DMS79 (cell line): Measurements from ENCODE around the gene CCDC149.

Experiments
- DNase-seq: peaks from one replicate; lab custom pipeline; 2025; lab: John Stamatoyannopoulos, UW

CCDC149 gene

GRCh38 chr4:24881508-24882196 lies 31.2 kb downstream of the CCDC149 start:
- DNase-seq: no peak

- DNase-seq: no peak
Observed at GRCh38 chr4:24880186-24880585, 32.7 kb downstream of the CCDC149 start.

GRCh38 chr4:24878636-24879016 lies 34.2 kb downstream of the CCDC149 start:
- no peak for DNase-seq

- DNase-seq: no peak
Observed at GRCh38 chr4:24877868-24878635, 34.8 kb downstream of the CCDC149 start.

GRCh38 chr4:24876431-24876830 lies 36.4 kb downstream of the CCDC149 start:
- DNase-seq: no peak

GRCh38 chr4:24872720-24873119 lies 40.1 kb downstream of the CCDC149 start:
- DNase-seq: no peak

GRCh38 chr4:24871210-24871609 lies 41.6 kb downstream of the CCDC149 start:
- DNase-seq: no peak

- DNase-seq: no peak
Observed at GRCh38 chr4:24867766-24868296, 45.0 kb downstream of the CCDC149 start.

GRCh38 chr4:24867251-24867650 lies 45.6 kb downstream of the CCDC149 start:
- DNase-seq: no peak

- no peak for DNase-seq
Observed at GRCh38 chr4:24865401-24865800, 47.4 kb downstream of the CCDC149 start.

- DNase-seq: no peak
Observed at GRCh38 chr4:24863799-24864198, 49.0 kb downstream of the CCDC149 start.

GRCh38 chr4:24862073-24862751 lies 50.6 kb downstream of the CCDC149 start:
- no peak for DNase-seq

GRCh38 chr4:24858550-24858949 lies 54.3 kb downstream of the CCDC149 start:
- DNase-seq: no peak

- no peak for DNase-seq
Observed at GRCh38 chr4:24858026-24858425, 54.8 kb downstream of the CCDC149 start.

- DNase-seq: no peak
Observed at GRCh38 chr4:24856586-24856985, 56.3 kb downstream of the CCDC149 start.

GRCh38 chr4:24855741-24856140 lies 57.1 kb downstream of the CCDC149 start:
- no peak for DNase-seq

- no peak for DNase-seq
Observed at GRCh38 chr4:24853142-24853541, 59.7 kb downstream of the CCDC149 start.

GRCh38 chr4:24850674-24851073 lies 62.2 kb downstream of the CCDC149 start:
- no peak for DNase-seq

GRCh38 chr4:24849756-24850155 lies 63.1 kb downstream of the CCDC149 start:
- DNase-seq: no peak

- no peak for DNase-seq
Observed at GRCh38 chr4:24849351-24849750, 63.5 kb downstream of the CCDC149 start.

GRCh38 chr4:24846716-24847115 lies 66.1 kb downstream of the CCDC149 start:
- DNase-seq: no peak

- DNase-seq: no peak
Observed at GRCh38 chr4:24845902-24846301, 66.9 kb downstream of the CCDC149 start.

- DNase-seq: no peak
Observed at GRCh38 chr4:24845132-24845531, 67.7 kb downstream of the CCDC149 start.
